Cardiac septum (tissue), 1 donor: ENCODE measurements around the gene ADARB2. TPM values are rescaled to one million over a fixed set of nuclear protein-coding genes. Genes with fewer than 3 reads are reported as not detected.
"Not testable (repeated sequence)": the region's sequence is repeated elsewhere in the genome, so short reads cannot be mapped to it uniquely, and the experiment has no call there.

Experiments
- DNase-seq: peaks from one replicate; pipeline ENCODE4 v3.0.0-alpha.2; 2020; ENCODE audit warnings: low spot score
- intact Hi-C: fragments of 100-400 bp; cut with DNase I; formaldehyde crosslinking; loops from one replicate; pipeline ENCODE4 v1.14.0; 2022
- total RNA-seq: library from RNA; stranded (reverse); fragmentation: NEBNext Ultra II Directional; extraction: Animal tissue kit (Norgen Biotek cat#: 25700); gene quantifications from one replicate; pipeline ENCODE4 v1.2.1, GENCODE V29; 2021
- donor health status: DM: no; HTN: no; CAD: no.

The ADARB2 gene
- total RNA-seq, 1 donor from 2014 or later: not detected

DNA sequence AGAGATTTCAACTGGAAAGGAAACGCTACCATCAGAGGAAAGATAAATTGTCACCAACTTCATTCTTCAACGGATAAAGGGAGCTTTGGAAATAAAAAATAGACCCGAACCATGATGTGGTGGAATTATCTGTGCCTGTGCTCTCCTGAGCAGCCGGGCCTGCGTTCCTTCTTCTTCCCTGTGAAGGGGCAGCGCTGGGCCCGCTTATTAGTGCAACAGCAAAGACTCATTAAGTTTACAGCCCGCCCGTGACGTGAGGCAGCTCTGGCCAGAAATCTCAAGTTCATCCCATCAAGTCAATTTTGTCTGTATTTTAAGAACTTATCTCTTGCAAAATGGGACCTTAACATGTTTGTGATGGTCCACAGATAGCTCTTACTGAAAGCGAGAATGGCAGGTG, 193.7 kb downstream of the ADARB2 start:
- intact Hi-C loops: no loop called here
- DNase-seq: peak; percentile 44

- DNase-seq: peak; percentile 74
- intact Hi-C loops: no loop called here
Observed at GRCh38 chr10:1542941-1543340, 194.4 kb downstream of the ADARB2 start.

DNA sequence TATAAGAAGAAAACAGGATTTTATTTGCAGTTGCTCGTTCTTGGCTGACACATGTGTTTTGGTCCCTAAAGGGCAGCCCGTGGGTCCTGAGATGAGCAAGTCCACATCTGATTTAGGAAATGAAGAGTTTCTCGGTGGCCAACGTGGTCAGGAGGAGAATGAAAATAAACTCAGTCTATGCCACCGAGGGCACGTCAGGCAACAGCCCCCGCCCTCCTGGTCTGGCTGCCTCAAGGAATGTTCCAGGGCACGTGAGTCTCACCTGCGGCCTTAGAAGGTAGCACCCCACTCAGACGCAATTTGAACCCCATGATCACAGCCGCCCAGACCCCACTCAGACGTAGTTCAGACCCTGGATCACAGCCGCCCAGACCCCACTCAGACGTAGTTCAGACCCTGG, 197.2 kb downstream of the ADARB2 start:
- intact Hi-C loops: no loop called here
- DNase-seq: peak; percentile 24

DNA sequence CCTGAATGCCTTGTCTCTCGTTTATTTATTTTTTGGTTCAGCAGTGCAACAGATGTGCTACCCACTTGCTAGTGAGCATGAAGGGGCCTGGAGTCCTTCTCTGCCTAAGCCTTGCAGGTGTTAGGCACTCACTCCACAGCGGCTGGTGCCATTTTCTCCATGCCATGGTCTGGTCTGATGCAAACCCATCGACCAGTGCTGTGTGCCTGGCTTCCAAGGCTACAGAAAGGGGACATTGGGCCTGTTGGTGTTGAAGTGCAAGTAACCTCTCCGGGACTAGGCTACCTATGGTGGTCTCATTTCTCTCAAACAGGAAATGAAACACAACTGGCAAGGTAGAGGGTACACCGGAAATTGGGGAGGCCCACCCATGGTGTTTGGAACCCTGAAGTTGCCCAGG, 198.1 kb downstream of the ADARB2 start:
- intact Hi-C loops: no loop called here
- no peak for DNase-seq

DNA sequence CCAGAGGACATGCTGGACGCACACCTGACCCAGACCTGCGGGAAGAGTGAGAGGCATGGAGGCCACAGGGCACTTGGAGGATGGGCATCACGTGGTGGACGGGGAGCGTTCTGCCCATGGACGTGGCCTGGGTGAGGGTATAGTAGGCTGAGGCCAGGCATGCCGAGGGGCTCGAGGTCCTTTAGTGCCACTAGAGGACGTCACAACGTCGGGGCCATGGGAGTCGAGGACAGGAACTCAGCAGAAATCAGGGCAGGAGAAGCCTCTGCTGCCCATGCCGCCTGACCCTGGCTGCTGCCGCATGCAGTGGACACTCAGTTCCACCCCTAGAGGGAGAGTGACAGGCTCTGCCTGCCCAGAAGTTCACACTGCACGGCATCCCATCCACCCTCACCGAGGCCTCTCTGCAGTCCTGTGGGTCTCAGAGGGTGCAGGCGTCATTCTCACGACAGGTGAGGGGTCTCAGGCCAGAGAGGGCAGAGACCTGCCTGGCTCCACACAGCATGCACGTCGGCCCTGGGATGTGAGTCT, 198.7 kb downstream of the ADARB2 start:
- intact Hi-C loops: no loop called here

DNA sequence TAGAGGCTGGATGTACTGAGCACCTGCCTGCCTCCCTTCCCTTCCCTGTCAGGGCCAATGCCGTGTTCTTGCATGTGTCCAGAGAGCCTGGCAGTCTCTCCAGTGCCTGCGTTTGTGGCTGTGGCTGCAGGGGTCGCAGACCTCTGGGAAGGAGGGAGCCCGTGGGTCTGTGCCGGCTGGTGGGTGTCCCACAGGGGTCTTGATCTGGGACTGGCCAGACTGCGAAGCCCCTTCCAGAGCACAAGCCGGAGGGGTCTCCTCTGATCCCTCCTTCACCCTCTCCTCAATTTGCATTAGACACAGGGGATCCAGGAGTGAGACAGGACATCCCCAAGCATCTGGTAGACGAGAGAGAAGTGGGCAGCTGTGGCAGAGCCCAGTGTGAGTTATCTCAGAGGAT, 199.2 kb downstream of the ADARB2 start:
- no peak for DNase-seq
- intact Hi-C loops: no loop called here

More for the DNA sequence above, 198.7 kb downstream of the ADARB2 start:
- DNase-seq: no peak

- DNase-seq, intact Hi-C loops: not testable (repeated sequence)
Observed at GRCh38 chr10:1537449-1537848, 199.9 kb downstream of the ADARB2 start.

- intact Hi-C loops: no loop called here
- no peak for DNase-seq
Observed at GRCh38 chr10:1536341-1536740, 201.0 kb downstream of the ADARB2 start.

DNA sequence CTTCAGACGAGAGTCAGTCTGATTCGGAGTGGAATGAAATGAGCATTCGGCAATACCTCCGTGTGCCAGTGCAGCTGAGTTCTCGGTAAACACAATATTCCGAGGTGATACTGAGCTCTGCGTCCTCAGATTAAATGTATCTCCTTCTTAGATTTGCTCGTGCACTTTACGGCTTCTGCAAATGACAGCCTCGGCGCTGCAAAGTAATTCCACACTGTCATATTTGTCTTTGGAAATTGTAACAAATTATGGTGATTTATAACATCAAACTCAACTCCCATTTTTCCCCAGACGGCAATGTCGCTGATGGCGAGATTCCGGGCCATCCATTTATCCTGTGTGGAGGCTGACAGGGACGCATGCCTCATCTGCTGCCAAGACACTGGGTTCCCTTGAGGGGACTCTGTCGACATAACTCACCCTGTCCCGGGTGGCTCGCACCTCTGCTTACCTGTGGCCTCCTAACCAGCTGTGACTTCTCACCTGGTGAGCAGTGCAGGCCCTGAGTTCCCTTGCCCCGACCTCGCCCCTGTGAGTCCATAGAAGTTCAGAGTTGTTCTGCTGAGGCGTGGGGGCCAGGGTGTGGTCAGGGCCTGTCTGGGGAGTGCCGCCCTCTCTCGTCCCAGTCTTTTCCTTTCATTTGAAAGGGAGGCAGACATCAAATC, 201.9 kb downstream of the ADARB2 start:
- DNase-seq: no peak
- intact Hi-C loops: no loop called here

DNA sequence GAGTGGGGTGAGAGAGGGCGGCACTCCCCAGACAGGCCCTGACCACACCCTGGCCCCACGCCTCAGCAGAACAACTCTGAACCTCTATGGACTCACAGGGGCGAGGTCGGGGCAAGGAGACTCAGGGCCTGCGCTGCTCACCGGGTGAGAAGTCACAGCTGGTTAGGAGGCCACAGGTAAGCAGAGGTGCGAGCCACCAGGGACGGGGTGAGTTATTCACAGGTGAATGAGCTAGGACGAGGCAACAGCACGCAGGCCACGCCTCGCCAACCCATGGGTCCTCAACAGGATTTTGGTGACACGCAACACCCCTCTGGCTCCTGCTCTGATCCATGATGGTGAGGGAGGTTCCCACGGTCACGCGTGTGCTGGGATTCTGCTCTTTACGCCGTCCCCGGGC, 202.5 kb downstream of the ADARB2 start:
- no peak for DNase-seq
- intact Hi-C loops: no loop called here

GRCh38 chr10:1532636-1533035, 204.7 kb downstream of the ADARB2 start:
- intact Hi-C loops: no loop called here
- no peak for DNase-seq

- no peak for DNase-seq
- intact Hi-C loops: no loop called here
Observed at GRCh38 chr10:1531883-1532597, 205.3 kb downstream of the ADARB2 start.

DNA sequence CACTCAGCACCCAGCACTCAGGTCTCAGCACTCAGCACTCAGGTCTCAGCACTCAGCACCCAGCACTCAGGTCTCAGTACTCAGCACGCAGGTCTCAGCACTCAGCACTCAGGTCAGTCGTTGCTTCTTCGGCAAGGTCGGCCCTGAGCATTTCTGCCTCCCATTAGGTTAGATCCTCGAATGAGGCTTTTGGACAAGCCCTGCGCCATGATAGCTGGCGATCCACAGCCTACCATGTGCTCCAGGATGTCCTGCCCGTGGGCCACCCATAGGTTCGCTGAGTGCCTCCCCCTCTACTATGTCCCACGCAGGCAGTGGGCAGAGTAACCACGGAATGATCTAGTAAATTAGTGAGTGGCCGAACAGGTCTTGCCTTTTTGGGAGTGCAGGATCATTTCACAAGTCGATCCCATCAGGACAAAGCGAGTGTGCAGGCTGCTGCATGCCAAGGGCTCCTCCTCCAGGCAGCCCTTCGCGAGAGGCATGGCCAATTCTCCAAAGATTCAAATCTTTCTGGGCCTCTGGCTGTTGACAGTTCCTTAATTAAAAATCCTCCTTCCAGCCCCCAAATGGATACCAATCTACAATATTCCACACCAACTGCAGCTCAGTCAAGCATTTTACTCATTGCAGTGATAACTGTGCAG, 206.3 kb downstream of the ADARB2 start:
- no peak for DNase-seq
- intact Hi-C loops: no loop called here

GRCh38 chr10:1529806-1530413, 207.4 kb downstream of the ADARB2 start:
- intact Hi-C loops: no loop called here
- no peak for DNase-seq

GRCh38 chr10:1527951-1528350, 209.4 kb downstream of the ADARB2 start:
- DNase-seq: peak; percentile 65

GRCh38 chr10:1526436-1527055, 210.8 kb downstream of the ADARB2 start:
- intact Hi-C loops: no loop called here
- DNase-seq: peak; percentile 29

More at GRCh38 chr10:1527951-1528350, 209.4 kb downstream of the ADARB2 start:
- intact Hi-C loops: no loop called here

DNA sequence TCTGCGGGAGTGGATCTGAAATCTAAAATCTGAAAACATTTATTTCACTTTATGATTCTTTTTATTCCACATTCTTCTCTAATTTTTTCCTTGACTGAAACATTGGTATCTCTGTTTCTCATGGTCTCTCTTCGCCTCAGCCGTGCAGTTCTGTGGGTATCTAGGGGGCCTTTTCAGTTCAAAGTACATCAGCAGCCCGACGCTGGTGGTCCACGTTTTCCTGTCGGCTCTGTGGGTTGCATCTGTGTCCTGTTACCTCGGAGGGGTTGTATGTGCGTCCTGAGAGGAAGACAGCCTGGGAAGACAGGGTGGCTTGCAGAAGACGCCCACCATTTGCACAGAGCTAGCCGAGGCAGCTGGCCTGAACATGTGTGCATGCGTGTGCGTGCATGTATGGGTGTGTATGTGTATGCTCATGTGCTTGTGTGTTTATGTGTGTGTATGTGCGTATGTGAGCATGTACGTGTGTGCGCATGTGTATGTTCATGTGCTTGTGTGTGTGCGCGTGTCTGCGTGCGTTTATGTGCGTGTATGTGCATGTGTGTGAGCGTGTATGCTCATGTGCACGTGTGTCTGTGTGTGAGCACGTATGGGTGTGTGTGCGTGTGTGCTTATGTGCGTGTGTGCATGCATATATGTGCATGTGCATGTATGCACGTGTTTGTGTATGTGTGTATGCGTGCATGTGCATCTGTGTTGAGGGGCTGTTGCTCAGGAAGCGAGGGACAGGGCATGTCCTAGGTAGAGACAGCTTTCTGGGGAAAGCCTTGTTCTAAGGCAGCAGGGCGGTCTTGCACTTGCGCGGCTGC, 211.8 kb downstream of the ADARB2 start:
- DNase-seq: peak; percentile 35
- intact Hi-C loops: no loop called here

- intact Hi-C loops: no loop called here
- peak; percentile 4 for DNase-seq
Observed at GRCh38 chr10:1524540-1524939, 212.8 kb downstream of the ADARB2 start.

DNA sequence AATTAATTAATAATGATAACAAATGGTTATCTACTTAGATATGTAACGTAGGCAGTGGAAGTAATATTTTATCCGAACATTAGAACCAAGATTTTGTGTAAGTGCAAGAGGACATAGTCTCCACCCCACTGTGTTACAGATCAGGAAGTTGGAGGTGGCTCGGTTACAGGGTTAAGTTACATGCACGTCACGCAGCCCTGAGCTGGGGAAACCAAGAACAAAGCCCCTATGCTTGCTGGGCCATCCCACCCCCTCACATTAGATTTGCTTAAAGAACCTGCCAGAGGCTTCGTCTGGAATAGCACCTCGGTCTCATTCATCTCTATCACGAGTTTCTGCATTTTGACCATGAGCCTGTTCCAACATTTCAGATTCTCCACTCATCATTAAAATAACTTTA, 214.1 kb downstream of the ADARB2 start:
- intact Hi-C loops: no loop called here

More for the DNA sequence above, 214.1 kb downstream of the ADARB2 start:
- no peak for DNase-seq
